Heart left ventricle (tissue), 16 donors: ENCODE results near the gene CADM2. TPM values are rescaled to one million over a fixed set of nuclear protein-coding genes. Genes with fewer than 3 reads are reported as not detected.

Source experiments
- ATAC-seq, 4 donors: fragments of 200-7000 bp; cut with Tn5 transposase; one replicate each; pipeline ENCODE4 v1.9.1; 2020 to 2022; ENCODE audit warnings: moderate library complexity in 4 of 4, mild to moderate bottlenecking in 3 of 4, moderate number of reproducible peaks in 1 of 4
- DNase-seq, 5 donors: peaks; one replicate each; pipeline ENCODE4 v3.0.0-alpha.2; 2020
- H3K27ac ChIP-seq, 12 donors: fragments of 200-600 bp; sonication (generic) in 4 of 12; one replicate each; pipeline versions ENCODE4 v1.5.0 to v1.8.0; 2016 to 2022; ENCODE audit warnings: mild to moderate bottlenecking in 2 of 12
- H3K27me3 ChIP-seq, 9 donors: fragments of 200-600 bp; sonication (generic) in 2 of 9; one replicate each; pipeline versions ENCODE4 v1.5.1 to v1.8.0; 2016 to 2022; ENCODE audit warnings: mild to moderate bottlenecking in 3 of 9
- H3K36me3 ChIP-seq, 9 donors: fragments of 200-600 bp; sonication (generic) in 2 of 9; one replicate each; pipeline versions ENCODE4 v1.5.0 to v1.8.0; 2018 to 2022; ENCODE audit warnings: mild to moderate bottlenecking in 2 of 9
- H3K4me1 ChIP-seq, 12 donors: fragments of 200-600 bp; sonication (generic) in 4 of 12; one replicate each; pipeline versions ENCODE4 v1.5.0 to v1.8.0; 2016 to 2022; ENCODE audit warnings: mild to moderate bottlenecking in 3 of 12
- H3K4me3 ChIP-seq, 12 donors: fragments of 200-600 bp; sonication (generic) in 4 of 12; one replicate each; pipeline versions ENCODE4 v1.5.0 to v1.8.0; 2017 to 2022; ENCODE audit warnings: mild to moderate bottlenecking in 9 of 12, moderate library complexity in 4 of 12
- H3K9me3 ChIP-seq, 12 donors: fragments of 200-600 bp; sonication (generic) in 4 of 12; one replicate each; pipeline versions ENCODE4 v1.5.0 to v1.8.0; 2016 to 2022; ENCODE audit warnings: mild to moderate bottlenecking in 1 of 12
- POLR2A ChIP-seq, 2 donors: fragments of 450-650 bp; IDR thresholded peaks; one replicate each; pipeline ENCODE4 v1.6.1; 2017; ENCODE audit warnings: antibody characterized with exemption in 2 of 2, mild to moderate bottlenecking in 2 of 2, moderate library complexity in 2 of 2
- WGBS, 4 donors: extraction: QIAGEN DNeasy Blood & Tissue Kit in 2 of 4; methylation state at CpG; one replicate each; pipeline versions ENCODE4 v1.1.5 to v1.1.7; 2013 to 2018; 5-methylcytosine and 5-hydroxymethylcytosine counted together
- intact Hi-C, 10 donors: fragments of 100-400 bp; cut with DNase I; formaldehyde crosslinking; loops; one replicate each; pipeline versions ENCODE4 v1.11.1 to v1.14.2; 2022
- polyA plus RNA-seq, 2 donors: library from polyadenylated mRNA; stranded (reverse); fragments of 200-250 nt; gene quantifications; one replicate each; pipeline ENCODE4 v1.2.3, GENCODE V29; 2013
- total RNA-seq, 9 donors: library from RNA; depleted of rRNA in 2 of 9; stranded (reverse); fragments of >200 nt in 2 of 9; fragmentation: NEBNext Ultra II Directional in 3 of 9; extraction: Animal tissue kit (Norgen Biotek cat#: 25700) in 3 of 9; gene quantifications; one replicate each; pipeline versions ENCODE4 v1.1.0 to v1.2.4, GENCODE V29; 2016 to 2023
- TF ChIP-seq, protein P1 (sequence below), 12 donors: fragments of 200-600 bp; sonication (generic) in 4 of 12; IDR thresholded peaks; one replicate each; pipeline versions ENCODE4 v1.5.0 to v1.8.0; 2018 to 2022; ENCODE audit warnings: antibody characterized with exemption in 12 of 12, mild to moderate bottlenecking in 5 of 12
- donor health status: ischemic (EF 13 %, LVEDD 7.1; RV severe dilation, severe dysfunction).
- donor health status: healthy with polysubstance abuse.
- donor health status: DM: no; HTN: yes; CAD: no.
- donor health status: DM: no; HTN: no; CAD: no.
- donor health status: ischemic (EF 25% LVEDD 6.9; RV normal size, moderate dysfunction).
- donor health status: ischemic (EF 25% LVEDD 5.7; RV mildly dilated, moderate dysfunction).
- donor health status: healthy.
- donor health status: DM: yes; HTN: yes; CAD: no.
- donor health status: ischemic (EF 35%, LVEDD 5.7; RV mildly dilated, moderate dysfunction).
- donor health status: nonischemic (EF 11% LVEDD 7.7; RV severe dilation, severe dysfunction).
- donor health status: DM: yes; HTN: yes; CAD: no.
- donor health status: PGD.
- donor health status: ischemic (EF 29% LVEDD 5.4; RV normal size, mild dysfunction).
- donor health status: nonischemic (EF 23%, LVEDD 6.1; RV moderate dilation, normal function).

CADM2 gene
- total and polyA plus RNA-seq, 11 donors, result 0.19 to 2.3 (median 0.69) TPM

DNA sequence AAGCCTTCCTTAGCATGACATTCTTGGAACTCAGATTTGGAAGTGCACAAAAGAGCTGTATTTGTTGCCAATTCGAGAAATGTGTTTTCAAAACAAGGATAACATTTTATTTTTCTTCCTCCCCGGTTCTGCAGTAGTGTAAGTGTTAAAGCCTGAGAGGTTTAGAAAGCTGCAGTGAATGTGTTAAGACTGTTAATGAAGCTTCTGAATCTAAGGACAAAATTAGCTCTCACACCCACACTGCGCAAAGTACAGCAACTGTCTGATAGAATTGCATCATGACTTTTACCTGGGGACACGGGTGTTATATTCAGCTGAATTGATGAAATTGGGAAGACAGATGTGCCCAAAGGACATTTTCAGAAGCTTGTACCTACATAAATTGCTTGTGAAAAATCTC lies 344.4 kb downstream of the CADM2 start:
- Histone ChIP-seq H3K4me3 (no peak overlapping the region), H3K27ac (no peak overlapping the region), H3K27me3 (no peaks in the 10 kb centered on the region), H3K9me3 (no peaks in the 10 kb centered on the region), H3K36me3 (no peaks in the 10 kb centered on the region), H3K4me1 (no peaks in the 10 kb centered on the region)
- no peak for TF ChIP-seq POLR2A (IDR thresholded peaks at IDR 0.05)
- TF ChIP-seq, protein P1, sequence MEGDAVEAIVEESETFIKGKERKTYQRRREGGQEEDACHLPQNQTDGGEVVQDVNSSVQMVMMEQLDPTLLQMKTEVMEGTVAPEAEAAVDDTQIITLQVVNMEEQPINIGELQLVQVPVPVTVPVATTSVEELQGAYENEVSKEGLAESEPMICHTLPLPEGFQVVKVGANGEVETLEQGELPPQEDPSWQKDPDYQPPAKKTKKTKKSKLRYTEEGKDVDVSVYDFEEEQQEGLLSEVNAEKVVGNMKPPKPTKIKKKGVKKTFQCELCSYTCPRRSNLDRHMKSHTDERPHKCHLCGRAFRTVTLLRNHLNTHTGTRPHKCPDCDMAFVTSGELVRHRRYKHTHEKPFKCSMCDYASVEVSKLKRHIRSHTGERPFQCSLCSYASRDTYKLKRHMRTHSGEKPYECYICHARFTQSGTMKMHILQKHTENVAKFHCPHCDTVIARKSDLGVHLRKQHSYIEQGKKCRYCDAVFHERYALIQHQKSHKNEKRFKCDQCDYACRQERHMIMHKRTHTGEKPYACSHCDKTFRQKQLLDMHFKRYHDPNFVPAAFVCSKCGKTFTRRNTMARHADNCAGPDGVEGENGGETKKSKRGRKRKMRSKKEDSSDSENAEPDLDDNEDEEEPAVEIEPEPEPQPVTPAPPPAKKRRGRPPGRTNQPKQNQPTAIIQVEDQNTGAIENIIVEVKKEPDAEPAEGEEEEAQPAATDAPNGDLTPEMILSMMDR (IDR thresholded peaks at IDR 0.05), result no peak
- ATAC-seq (no peak), DNase-seq (no peak)
- 69 to 82% (median 74%) methylated on average over 4 of the region's 4 CpGs for WGBS, 4 donors
- intact Hi-C loops, result loop anchor here in 2 of 10 donors (5.0 kb wide), 2 partner anchors 264 to 269 kb away; no protein-coding TSS in a partner anchor

DNA sequence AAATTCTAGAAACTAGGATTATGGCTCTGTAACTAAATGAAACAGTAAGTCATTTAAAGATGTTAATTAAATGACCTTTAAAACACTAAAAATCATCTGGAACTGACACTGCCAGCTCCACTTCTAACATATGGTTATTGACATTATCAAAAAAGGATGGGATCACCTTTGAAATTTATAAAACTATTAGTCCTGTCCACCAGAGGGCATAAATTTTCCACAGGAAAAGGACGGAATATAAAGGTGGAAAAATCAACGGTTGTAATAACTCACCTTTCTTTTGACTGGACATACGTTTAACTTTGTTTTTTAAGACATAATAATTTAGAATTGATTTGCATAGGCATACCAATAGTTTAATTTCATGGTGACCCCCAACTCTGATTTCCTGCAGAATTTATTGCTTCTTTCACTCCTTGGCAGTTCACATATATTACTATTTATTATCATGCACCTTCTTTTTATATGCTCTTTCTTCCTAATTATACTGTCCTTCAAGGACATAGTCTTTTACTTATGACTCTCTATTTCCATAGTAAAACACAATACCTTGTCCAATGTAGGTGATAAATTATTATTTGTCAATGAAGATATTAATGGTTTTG lies 345.7 kb downstream of the CADM2 start:
- Histone ChIP-seq H3K36me3 (no peaks in the 10 kb centered on the region), H3K27me3 (no peaks in the 10 kb centered on the region), H3K27ac (no peak overlapping the region), H3K4me1 (no peaks in the 10 kb centered on the region), H3K4me3 (no peak overlapping the region), H3K9me3 (no peaks in the 10 kb centered on the region)
- ATAC-seq (no peak), DNase-seq (no peak)
- intact Hi-C loops, result loop anchor here in 2 of 10 donors (5.0 kb wide), 2 partner anchors 263 to 268 kb away; no protein-coding TSS in a partner anchor
- 39 to 55% (median 50%) methylated on average over 3 of the region's 3 CpGs for WGBS, 4 donors
- TF ChIP-seq POLR2A (IDR thresholded peaks at IDR 0.05), result no peak
- TF ChIP-seq, protein P1 (IDR thresholded peaks at IDR 0.05), result peak in 2 of 12 donors; percentile 11 to 23

DNA sequence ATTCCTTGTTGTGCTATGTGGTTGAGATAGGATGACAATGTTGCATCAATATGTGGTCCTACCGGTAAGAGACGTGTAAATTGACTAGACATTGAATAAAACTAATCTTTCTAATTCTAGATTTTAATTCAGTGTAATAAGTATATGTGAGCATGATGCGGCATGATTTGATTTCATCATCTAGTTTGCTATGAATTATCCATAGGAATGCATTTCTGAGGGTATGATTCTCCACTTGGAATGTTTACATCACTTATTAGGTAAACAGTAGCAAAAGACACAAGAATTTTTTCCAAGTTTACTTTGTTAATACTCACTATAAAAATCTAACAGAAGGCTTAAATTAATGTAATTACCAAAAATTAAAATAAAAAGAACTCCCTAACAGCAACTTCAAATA lies 353.5 kb downstream of the CADM2 start:
- WGBS, 4 donors, result 80 to 93% (median 90%) methylated on average over 3 of the region's 3 CpGs
- Histone ChIP-seq H3K27ac (no peak overlapping the region), H3K36me3 (no peaks in the 10 kb centered on the region), H3K9me3 (peaks cover 0 to 1% (median 0%) of the 10 kb centered on the region in 12 donors), H3K4me1 (no peaks in the 10 kb centered on the region), H3K4me3 (no peak overlapping the region), H3K27me3 (no peaks in the 10 kb centered on the region)
- DNase-seq (no peak), ATAC-seq (no peak)
- TF ChIP-seq, protein P1 (IDR thresholded peaks at IDR 0.05), result no peak
- TF ChIP-seq POLR2A (IDR thresholded peaks at IDR 0.05), result no peak
- intact Hi-C loops, result no loop called here

DNA sequence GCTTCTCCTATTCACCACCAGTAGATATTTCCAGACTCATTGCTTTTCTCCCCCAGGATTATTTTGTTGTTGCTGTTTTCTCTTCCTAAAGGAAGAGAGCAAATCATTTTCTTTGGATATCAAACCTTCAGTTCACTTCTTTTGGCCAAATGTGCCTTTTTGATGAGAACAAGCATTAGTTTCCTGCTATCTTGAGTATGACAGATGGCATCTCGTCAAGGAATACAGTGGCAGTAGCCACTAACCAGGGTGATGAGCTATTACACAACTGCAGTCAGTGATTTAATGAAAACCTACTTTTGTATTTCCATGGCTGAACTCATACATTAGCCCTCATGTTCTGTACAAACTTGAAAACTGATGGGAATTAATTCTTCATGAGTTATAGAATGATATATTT lies 354.6 kb downstream of the CADM2 start:
- DNase-seq (no peak), ATAC-seq (no peak)
- 58 to 74% (median 71%) methylated on average over 1 of the region's 1 CpG for WGBS, 4 donors
- no peak overlapping the region for H3K4me3 ChIP-seq
- no peaks in the 10 kb centered on the region for H3K4me1 ChIP-seq
- H3K27me3 ChIP-seq, result no peaks in the 10 kb centered on the region
- H3K36me3 ChIP-seq, result no peaks in the 10 kb centered on the region
- TF ChIP-seq, protein P1 (IDR thresholded peaks at IDR 0.05), result no peak
- no peak for TF ChIP-seq POLR2A (IDR thresholded peaks at IDR 0.05)
- intact Hi-C loops, result no loop called here
- H3K9me3 ChIP-seq, result peaks cover 0 to 4% (median 0%) of the 10 kb centered on the region in 12 donors
- H3K27ac ChIP-seq, result no peak overlapping the region
